Brain pericyte (primary cell): ENCODE measurements around the gene CLEC16A.

Experiments
- DNase-seq: peaks from one replicate; pipeline ENCODE4 v3.0.0-alpha.2; 2012; ENCODE audit warnings: low read depth, low spot score

CLEC16A gene

GRCh38 chr16:11015607-11016006, 71.2 kb downstream of the CLEC16A start:
- DNase-seq, result no peak

- no peak for DNase-seq
Measured at GRCh38 chr16:11016524-11016988, 72.2 kb downstream of the CLEC16A start.

- DNase-seq, result no peak
Measured at GRCh38 chr16:11016993-11017392, 72.6 kb downstream of the CLEC16A start.

- DNase-seq, result no peak
Measured at GRCh38 chr16:11017499-11017898, 73.1 kb downstream of the CLEC16A start.

- DNase-seq, result no peak
Measured at GRCh38 chr16:11020388-11020787, 76.0 kb downstream of the CLEC16A start.

- no peak for DNase-seq
Measured at GRCh38 chr16:11020792-11021551, 76.6 kb downstream of the CLEC16A start.

- no peak for DNase-seq
Measured at GRCh38 chr16:11022002-11022401, 77.6 kb downstream of the CLEC16A start.

- no peak for DNase-seq
Measured at GRCh38 chr16:11023262-11024039, 79.1 kb downstream of the CLEC16A start.

GRCh38 chr16:11024333-11025053, 80.1 kb downstream of the CLEC16A start:
- no peak for DNase-seq

- no peak for DNase-seq
Measured at GRCh38 chr16:11025120-11025531, 80.8 kb downstream of the CLEC16A start.

- no peak for DNase-seq
Measured at GRCh38 chr16:11029948-11030347, 85.6 kb downstream of the CLEC16A start.

GRCh38 chr16:11030990-11031510, 86.7 kb downstream of the CLEC16A start:
- no peak for DNase-seq

- no peak for DNase-seq
Measured at GRCh38 chr16:11032000-11032921, 87.9 kb downstream of the CLEC16A start.

- no peak for DNase-seq
Measured at GRCh38 chr16:11032922-11033291, 88.5 kb downstream of the CLEC16A start.

- DNase-seq, result no peak
Measured at GRCh38 chr16:11033629-11034420, 89.5 kb downstream of the CLEC16A start.

- DNase-seq, result no peak
Measured at GRCh38 chr16:11034481-11034931, 90.1 kb downstream of the CLEC16A start.

- no peak for DNase-seq
Measured at GRCh38 chr16:11035096-11035495, 90.7 kb downstream of the CLEC16A start.

GRCh38 chr16:11036040-11036439, 91.7 kb downstream of the CLEC16A start:
- no peak for DNase-seq

GRCh38 chr16:11036868-11037410, 92.6 kb downstream of the CLEC16A start:
- DNase-seq, result no peak

GRCh38 chr16:11038305-11038704, 93.9 kb downstream of the CLEC16A start:
- DNase-seq, result no peak
